Adipose tissue (tissue), 3 donors: Measurements from ENCODE around the gene MALL. TPM values are rescaled to one million over a fixed set of nuclear protein-coding genes. Genes with fewer than 3 reads are reported as not detected.
"Not testable (repeated sequence)": the region's sequence is repeated elsewhere in the genome, so short reads cannot be mapped to it uniquely, and the experiment has no call there.

Experiments used
- H3K27ac ChIP-seq: one replicate; pipeline ENCODE4 v1.5.1; 2013; ENCODE audit warnings: low read depth, low read length
- WGBS, 3 donors: extraction: QIAGEN DNeasy Blood & Tissue Kit; methylation state at CpG; one replicate each; pipeline ENCODE4 v1.1.7; 2013; 5-methylcytosine and 5-hydroxymethylcytosine counted together
- polyA plus RNA-seq, 3 donors: library from polyadenylated mRNA; stranded (reverse); fragments of 200-250 nt; gene quantifications; one replicate each; pipeline ENCODE4 v1.2.3, GENCODE V29; 2013
- donor health status: healthy with polysubstance abuse.
- donor health status: Bipolar disorder and iron deficiency.
- donor health status: healthy.

The MALL gene
- polyA plus RNA-seq, 3 donors, result 1.8 to 20.1 (median 10.8) TPM

DNA sequence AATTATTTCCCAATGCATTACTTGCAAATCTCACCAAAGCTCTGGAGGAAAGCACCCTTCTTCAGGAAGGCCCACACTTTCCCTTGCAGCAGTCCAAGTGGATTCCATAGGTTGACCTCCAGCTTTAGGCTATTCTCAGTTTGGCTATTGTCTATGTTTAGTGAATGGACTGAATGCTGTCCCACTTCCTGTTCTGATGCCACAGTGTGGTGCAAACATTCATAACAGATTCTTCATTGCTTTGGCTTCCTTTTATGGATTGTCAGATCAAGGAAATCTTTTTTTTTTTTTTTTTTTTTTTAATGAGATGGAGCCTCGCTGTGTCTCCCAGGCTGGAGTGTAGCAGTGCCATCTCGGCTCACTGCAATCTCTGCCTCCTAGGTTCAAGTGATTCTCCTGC is 55.1 kb downstream of the MALL start:
- 90% methylated on average over 2 of the region's 2 CpGs; no CpG with 5 or more reads in 2 of the 3 donors for WGBS, 3 donors
- H3K27ac ChIP-seq, result not testable (repeated sequence)

DNA sequence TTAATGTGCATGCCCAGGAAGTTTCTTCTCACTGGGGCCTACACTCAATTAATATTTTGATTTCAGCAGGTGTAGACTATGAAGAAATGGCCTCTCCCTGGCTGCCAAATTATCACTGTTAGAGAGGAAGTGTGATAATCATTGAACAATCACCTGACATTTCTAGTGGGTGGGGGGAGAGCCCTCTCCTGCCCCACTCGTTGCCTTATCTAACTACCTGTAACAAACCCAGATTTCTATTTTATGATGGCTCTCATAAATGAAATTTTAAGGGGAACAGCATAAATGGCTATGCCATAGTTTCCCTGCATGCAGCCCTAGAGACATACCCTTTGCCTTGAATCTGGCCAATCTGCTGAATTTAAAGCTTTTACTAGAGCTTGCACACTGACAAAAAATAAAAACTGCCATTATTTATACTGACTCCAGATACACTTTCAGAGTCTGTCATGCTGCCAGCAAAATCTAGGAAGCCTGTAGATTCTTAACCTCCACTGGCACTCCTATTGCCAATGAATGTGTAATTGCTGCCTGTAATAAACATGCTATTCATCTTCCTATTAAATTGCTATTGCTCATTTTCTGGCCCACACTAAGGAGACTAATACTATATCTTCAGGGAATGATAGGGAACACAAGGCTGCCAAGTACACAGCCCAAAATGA is 55.8 kb downstream of the MALL start:
- H3K27ac ChIP-seq, result not testable (repeated sequence)
- no CpG with 5 or more reads among the region's 1 CpG for WGBS, 3 donors

DNA sequence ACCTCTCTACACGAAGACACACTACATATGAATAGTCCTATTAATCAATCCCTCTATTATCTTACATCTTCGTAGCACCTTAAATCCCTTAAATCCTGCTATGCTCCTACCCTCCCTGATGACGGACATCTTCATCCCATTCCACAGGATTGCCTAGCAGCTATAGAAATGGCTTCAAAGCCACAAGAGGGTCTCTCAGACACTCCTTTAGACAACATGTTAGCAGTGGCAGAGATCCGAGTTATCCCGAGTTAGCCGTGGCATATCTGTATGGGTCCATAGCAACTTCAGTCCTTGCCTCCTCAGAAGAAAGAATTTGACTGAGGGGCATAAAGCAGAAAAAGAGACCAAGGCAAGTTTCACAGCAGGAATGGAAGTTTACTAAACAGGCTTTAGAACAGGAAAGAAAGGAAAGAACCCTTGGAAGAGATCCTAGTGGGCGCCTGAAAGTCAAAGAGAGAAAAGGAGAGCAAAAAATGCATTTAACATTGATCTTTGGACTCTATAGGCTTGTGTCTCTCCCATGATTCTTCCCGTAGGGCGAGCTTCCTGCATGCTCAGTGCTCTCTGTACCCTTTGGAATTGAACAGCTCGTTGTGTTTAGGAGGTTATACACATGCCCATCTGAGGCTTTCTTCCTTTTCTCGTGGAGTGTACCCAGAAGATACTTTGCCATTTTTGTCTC is 56.5 kb downstream of the MALL start:
- not testable (repeated sequence) for H3K27ac ChIP-seq
- no CpG with 5 or more reads among the region's 11 CpGs for WGBS, 3 donors

DNA sequence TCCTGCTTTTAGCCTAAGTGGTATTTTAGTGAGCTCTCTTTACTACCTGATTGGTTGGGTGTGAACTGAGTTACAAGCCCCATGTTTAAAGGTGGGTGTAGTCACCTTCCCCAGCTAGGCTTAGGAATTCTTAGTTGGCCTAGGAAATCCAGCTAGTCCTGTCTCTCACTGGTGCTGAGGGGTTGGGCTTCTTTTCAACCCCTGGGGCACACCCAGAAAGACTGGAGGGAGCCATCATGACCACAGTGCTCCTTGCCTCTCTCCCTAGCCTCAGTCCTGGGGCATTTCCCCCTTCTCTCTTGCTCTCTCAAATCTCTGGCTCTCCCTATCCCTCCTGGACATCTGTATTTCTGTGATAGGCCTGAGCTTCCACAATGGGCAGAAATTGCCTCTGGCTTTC is 57.6 kb downstream of the MALL start:
- H3K27ac ChIP-seq, result not testable (repeated sequence)

DNA sequence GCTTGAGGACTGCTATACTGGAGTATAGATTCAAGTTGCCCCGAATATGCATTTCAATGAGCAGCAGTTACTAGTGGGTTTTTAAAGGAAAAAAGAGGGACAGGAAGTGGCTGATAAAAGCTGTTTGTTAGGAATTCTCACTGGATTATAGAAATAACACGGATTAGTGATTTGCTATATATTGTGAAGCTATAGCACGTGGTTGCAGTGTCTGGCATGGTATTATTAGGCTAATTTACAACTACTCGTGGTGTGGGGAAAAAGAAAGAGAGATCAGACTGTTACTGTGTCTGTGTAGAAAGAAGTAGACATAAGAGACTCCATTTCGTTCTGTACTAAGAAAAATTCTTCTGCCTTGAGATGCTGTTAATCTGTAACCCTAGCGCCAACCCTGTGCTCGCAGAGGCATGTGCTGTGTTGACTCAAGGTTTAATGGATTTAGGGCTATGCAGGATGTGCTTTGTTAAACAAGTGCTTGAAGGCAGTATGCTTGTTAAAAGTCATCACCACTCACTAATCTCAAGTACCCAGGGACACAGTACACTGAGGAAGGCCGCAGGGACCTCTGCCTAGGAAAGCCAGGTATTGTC is 59.7 kb downstream of the MALL start:
- WGBS, 3 donors, result no CpG with 5 or more reads among the region's 8 CpGs
- not testable (repeated sequence) for H3K27ac ChIP-seq

DNA sequence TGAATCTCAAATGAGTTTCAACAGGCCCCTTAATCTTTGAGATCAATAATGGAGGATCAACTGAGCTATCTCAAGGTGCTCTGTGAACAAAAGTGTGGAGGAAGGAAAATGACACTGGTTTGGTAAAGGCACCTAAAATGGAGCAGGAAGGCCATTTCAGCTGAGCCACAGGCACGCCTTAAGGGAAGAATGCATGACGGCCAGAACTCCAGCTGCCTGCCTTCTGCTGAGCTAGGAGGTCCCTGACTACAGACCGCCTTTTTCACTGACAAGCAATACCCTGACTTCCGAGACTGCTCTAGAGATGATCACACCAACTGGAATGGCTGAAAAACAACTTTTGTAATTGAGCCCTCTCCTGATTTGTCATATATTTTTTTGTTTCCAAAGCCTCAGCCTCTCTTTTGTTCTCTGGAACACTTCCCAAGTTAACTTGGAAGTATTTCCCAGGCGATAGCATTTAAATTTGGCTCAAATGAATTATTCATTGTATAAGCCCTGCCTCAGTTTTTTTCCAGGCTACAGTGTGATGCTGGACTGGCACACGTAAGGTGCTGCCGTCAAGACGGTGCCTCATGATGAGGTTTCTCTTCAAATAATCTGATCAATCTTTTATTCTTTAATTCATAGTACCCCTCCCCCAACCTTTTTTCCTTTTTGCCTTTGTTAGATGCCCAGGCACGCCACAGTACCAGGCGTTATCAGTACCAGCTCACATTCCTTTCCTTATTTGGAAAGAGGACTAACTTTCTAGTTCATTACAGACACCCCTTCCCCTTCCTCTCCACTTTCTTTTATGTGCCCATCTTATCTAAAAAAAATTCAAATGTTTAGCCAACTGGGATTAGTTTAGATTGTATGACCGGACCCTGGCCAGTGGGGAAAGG is 60.9 kb downstream of the MALL start:
- 36 to 53% (median 40%) methylated on average over 2 to 3 of the region's 11 CpGs for WGBS, 3 donors
- not testable (repeated sequence) for H3K27ac ChIP-seq

DNA sequence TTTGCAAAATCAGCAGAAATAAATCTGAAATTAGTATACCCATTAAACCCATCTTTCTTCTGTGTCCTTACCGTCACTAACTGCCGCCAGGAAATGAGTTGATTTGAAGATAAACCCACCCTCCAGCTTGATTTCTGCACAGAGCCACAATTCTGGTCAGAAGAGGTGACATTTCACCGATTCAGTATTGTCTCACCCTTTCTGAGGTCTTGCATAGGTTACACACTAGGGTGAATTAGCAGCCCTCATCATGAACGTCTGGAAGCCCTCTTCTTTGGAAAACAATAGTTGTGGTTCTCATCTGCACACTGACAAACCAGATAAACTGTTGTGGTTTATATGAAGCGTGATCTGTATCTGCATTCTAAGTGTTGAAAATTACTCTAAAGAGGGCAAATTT is 61.9 kb downstream of the MALL start:
- H3K27ac ChIP-seq, result not testable (repeated sequence)
- WGBS, 3 donors, result no CpG with 5 or more reads among the region's 5 CpGs

DNA sequence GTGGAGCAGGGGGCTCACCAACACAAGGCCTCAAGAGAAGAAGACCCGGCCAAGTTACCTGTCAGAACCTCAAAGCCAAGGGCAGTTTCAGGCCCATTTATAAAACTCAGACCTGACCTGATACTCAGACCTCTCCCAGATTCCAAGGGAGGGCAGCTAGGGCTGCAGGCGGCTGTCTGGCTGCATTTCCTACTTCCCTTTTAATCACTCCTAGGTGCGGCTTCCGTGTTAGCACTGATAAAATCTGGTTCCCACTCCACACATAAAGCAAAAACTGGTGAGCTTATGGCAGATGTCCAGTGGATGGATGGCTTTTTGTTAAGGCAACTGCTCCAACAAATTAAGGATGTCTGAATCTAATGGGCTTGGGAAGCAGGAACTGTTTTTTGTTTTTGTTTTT is 63.5 kb downstream of the MALL start:
- not testable (repeated sequence) for H3K27ac ChIP-seq
- no CpG with 5 or more reads among the region's 4 CpGs for WGBS, 3 donors

DNA sequence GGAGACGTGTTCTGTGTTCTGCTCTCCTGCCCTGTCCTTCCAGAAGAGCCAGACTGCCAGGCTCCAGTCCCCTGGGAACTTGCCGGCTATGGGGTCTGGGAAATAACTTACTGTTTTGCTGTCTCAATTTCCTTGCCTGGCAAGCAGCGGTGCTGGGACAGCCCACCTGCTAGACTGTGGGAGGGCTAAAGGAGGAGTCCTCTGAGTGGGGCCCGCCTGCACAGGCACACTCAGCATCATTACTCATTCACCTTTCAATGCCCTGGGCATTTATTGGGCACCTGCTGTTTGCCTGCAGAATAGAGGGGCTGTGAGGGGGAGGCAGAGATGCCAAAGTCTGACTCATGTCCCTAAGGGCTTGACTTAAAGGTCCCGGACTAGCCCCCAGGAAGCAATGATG is 65.4 kb downstream of the MALL start:
- no CpG with 5 or more reads among the region's 5 CpGs for WGBS, 3 donors
- not testable (repeated sequence) for H3K27ac ChIP-seq

DNA sequence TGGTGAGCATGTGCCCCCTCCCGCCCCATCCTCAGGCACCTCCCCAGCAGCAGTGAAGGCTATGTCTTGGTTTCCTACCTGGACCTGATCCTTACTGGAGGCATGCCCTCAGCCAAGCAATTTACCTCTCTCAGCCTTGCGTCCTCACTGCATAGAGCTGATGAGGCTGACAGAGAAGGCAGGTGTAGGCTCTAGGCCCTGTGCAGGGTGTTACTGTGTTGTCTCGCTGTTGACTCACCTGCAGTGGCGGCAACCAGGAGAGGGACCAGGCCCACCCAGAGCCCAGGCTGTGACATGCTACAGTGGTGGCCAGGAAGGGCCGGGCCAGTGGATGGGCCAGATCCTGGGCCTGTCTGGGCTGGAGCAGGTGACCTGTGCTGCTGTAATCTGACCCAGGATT is 65.9 kb downstream of the MALL start:
- H3K27ac ChIP-seq, result not testable (repeated sequence)
- 63 to 100% (median 89%) methylated on average over 2 to 3 of the region's 5 CpGs for WGBS, 3 donors

DNA sequence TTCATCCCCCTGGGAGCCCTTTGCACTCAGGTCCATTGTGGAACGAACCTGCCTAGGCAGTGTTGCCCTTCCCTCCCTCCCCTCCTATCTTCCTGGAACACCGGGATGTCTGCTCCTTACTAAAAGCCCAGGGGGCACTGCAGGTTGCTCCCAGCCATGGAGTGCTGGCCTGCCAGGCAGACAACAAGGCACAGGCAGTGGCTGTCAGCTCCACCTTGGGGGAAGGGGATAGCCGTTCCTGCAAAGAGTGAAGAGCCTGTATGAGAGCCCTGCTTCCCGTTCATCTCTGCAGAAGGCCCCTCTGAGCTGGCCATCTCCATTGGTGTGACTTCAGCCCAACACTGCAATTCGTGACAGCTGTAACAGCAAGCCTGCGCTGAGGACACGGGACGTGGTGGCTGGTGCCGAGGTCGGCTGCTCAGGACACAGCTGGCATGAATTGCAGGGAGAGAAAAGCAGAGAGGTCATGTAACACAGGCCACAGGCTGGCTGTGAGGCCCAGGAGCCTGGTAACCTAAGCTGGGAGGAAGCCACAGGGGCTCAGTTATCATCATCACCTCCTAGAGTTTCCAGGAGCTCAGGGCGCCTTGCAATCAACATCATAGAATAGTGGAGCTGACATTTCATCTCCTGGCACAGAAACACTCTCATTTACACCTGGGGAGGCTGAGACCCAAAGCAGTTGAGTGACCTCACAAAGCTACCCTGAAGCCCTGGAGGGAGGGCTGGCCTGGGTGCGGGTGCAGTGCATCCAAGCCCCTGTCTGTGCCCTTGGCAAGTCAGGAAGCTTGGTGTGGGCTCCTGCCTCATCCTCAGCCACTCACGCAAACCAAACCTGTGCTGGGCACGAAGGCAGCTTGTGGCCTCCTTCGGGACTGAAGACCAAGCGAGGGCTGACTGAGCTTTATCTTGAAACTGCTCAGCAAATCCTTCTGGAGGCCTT is 67.1 kb downstream of the MALL start:
- WGBS, 3 donors, result 79 to 84% (median 84%) methylated on average over 8 to 10 of the region's 16 CpGs
- not testable (repeated sequence) for H3K27ac ChIP-seq

DNA sequence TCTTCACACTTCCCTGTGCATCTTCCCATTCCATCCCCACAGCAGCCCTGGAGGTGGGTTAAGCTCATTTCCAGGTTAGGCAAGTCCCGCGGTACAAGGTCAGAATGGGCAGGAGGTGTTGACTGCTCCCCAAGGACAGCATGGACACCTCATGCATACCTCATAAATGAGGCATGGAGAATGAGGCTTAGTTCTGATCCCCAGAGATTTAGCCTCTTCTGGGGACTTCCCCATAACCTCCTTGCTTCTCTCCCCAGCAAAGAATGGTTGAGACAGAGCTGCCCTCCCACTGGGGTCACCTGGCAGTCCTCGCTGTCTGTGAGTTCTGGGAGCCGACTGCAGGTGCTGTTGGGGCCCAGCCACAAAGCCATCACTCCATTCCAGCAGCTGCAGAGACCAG is 68.4 kb downstream of the MALL start:
- WGBS, 3 donors, result no CpG with 5 or more reads among the region's 4 CpGs

DNA sequence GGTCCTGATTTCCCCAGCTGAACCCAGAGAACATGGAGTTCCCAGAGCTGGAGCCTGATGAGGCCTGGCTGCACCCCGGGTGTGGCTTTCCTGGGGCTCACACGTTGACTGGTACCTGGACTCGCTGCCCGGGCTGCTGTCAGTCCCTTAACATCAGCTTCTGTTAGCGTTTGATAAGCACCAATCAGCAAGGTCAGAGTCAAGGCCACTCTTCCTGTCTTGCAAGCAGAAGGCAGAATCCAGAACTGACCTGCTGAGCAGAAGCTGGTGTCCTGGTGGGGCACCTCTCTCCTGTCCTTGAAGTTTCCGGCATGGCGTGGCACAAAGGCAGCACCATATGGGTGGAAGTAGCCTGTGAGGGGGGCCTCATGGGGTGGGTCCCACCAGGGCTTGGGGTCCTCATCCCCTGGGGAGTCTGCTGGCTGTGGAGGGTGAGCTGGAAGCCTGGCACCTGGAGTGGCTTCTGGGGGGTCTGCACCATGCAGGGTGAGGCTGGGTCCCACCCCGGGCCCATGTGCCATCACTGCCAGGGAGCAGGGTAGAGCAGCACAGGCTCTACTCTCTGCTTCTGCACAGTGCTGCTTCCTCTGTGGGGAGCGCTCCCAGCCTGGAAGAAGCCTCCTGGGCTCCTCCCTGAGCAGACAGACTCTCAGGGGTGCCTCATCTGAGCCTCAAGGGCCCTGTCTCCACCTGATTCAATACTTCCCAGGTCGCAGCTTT is 73.5 kb downstream of the MALL start:
- 100% methylated on average over 1 of the region's 10 CpGs; no CpG with 5 or more reads in 1 of the 3 donors for WGBS, 3 donors
- not testable (repeated sequence) for H3K27ac ChIP-seq

More for the DNA sequence above, 68.4 kb downstream of the MALL start:
- H3K27ac ChIP-seq, result not testable (repeated sequence)

DNA sequence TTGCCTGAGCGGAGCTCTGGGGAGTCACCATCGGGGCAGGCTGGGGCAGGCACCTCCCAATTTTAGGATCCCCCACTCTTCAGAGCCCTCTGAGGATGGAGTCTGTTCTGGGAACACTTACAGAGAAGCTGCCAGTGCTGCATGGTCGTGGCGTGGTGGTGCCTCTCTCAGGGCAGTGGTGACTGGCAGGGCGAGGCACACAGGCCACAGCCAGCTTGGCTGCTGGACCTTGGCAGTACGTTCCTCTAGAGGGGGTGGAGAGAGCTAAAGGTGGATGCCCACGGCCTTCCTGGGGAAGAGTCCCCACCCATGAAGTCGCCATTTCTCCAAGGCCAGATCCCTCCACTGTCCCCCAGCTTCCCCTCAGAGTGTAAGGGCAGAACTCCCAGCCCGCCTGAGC is 78.3 kb downstream of the MALL start:
- not testable (repeated sequence) for H3K27ac ChIP-seq
- WGBS, 3 donors, result 83 to 91% (median 88%) methylated on average over 5 to 6 of the region's 9 CpGs

DNA sequence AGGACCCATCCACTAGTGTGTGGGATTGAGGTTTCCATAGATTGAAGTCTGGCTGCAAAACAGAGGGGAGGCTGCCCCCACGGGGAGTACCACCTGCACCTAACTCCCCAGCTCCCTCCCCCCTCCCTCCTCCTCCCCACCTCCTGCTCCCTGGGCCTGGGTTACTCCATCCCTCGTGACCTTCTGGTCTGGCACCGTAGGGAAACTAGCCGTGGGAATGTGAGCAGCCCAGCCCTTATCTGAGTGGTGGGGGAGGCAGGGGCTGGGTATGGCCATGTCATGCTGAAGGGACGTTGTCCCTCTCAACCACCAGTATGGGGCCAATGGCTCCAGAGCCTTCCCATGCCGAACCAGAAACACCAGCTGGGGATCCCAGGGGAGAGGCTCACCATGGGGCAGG is 80.2 kb downstream of the MALL start:
- no CpG with 5 or more reads among the region's 6 CpGs for WGBS, 3 donors

DNA sequence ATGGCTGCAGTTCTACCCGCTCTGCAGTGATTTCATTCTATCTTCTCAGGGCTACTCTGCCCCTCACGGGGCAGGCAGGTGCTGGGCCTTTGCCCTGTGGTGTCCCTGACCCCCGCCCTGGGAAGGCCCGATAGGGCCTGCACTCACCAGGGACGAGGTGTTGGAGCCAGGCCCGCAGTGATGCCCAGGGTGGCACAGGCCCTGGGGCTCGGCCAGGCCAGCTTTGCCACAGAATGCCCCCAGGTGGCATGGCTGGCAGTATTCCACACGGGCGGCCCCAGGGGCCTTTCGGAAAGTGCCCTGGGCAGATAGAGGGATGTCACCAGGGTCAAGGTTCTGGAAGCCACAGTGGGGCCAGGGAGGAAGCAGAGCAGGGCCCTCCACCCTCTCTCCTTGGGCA is 80.7 kb downstream of the MALL start:
- WGBS, 3 donors, result 58 to 90% (median 86%) methylated on average over 6 to 9 of the region's 10 CpGs
- H3K27ac ChIP-seq, result not testable (repeated sequence)

More for the DNA sequence above, 80.2 kb downstream of the MALL start:
- H3K27ac ChIP-seq, result not testable (repeated sequence)
